ENCODE measurements around the gene MYL6. TPM values are rescaled to one million over a fixed set of nuclear protein-coding genes. Genes with fewer than 3 reads are reported as not detected.
A peak's percentile ranks its signal among the peaks of the same experiment; 100 is the strongest.

Gene MYL6
- total and polyA plus RNA-seq, 9 of the 15 experiments (the other 6 are each of a cell fraction or from before 2014, with no cell fraction given) = 557 to 1,664 (median 958) TPM

DNA sequence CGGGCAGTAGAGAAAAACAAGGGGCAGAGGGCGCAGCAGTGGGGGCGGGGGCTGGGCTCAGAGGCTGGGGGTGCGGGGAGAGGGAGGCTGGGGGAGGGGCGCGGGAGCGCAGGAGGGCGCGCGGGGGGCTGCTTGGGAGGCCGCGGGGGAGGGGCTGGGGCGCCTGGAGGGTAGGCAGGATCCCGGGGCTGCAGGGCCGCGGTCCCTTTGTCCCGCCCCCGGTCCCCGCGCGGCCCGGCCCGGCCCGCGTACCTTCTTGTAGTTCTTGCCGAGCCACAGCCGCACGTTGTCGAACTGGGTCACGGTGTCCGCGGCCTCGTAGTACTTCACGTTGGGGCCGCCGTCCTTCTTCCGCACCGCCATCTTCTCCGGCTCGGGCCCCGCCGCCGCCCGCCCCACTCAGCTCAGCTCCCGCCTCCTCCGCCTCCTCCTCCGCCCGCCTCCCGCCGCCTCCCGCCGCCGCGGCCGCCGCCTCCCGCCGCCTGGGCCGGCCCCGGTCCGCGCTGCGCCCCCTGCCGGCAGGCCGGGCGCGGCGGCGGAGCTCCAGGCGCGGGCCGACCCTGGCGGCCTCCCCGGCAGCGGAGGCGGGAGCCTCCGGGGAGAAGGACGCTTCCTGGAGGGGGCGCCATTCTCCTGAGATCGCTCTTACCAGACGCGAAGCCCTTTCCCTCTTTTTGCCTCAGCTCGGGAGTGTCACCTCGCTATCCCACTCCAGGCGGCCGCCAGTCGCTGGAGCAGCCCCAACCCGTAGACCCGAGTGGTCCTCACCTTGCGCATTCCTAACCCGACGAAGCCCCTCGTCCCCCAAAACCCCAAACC, 31.1 kb downstream of the MYL6 start, which contains the start of gene SMARCC2 (continued):
- TF ChIP-seq, protein P1, sequence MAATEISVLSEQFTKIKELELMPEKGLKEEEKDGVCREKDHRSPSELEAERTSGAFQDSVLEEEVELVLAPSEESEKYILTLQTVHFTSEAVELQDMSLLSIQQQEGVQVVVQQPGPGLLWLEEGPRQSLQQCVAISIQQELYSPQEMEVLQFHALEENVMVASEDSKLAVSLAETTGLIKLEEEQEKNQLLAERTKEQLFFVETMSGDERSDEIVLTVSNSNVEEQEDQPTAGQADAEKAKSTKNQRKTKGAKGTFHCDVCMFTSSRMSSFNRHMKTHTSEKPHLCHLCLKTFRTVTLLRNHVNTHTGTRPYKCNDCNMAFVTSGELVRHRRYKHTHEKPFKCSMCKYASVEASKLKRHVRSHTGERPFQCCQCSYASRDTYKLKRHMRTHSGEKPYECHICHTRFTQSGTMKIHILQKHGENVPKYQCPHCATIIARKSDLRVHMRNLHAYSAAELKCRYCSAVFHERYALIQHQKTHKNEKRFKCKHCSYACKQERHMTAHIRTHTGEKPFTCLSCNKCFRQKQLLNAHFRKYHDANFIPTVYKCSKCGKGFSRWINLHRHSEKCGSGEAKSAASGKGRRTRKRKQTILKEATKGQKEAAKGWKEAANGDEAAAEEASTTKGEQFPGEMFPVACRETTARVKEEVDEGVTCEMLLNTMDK (IDR thresholded peaks at IDR 0.05; ENCODE audit: borderline replicate concordance, insufficient read depth, low read depth, low read length, poor library complexity, severe bottlenecking) = peak; percentile 92
- TF ChIP-seq ESRRB (CRISPR knock-in tag; IDR thresholded peaks at IDR 0.05; ENCODE audit: borderline replicate concordance) (no peak), POU5F1 (IDR thresholded peaks at IDR 0.05; ENCODE audit: borderline replicate concordance, low read depth, low read length, partially characterized antibody) (no peak), KLF1 (tag; IDR thresholded peaks at IDR 0.05) (no peak), ZNF586 (CRISPR knock-in tag; conservative IDR thresholded peaks at IDR 0.05) (no peak), CTBP1 (IDR thresholded peaks at IDR 0.05; ENCODE audit: borderline replicate concordance) (no peak), ZBTB7A (IDR thresholded peaks at IDR 0.05; ENCODE audit: borderline replicate concordance, control insufficient read depth, low read depth, low read length) (peak; percentile 35; the same call in 1 of the 2 replicates), ZNF212 (CRISPR knock-in tag; IDR thresholded peaks at IDR 0.05) (no peak), RBM34 (IDR thresholded peaks at IDR 0.05; ENCODE audit: borderline replicate concordance, insufficient read depth, low read length) (no peak), ZNF76 (CRISPR knock-in tag; IDR thresholded peaks at IDR 0.05; ENCODE audit: borderline replicate concordance) (no peak), CAMTA2 (CRISPR knock-in tag; conservative IDR thresholded peaks at IDR 0.05) (no peak), SMAD1 (IDR thresholded peaks at IDR 0.05; ENCODE audit: low read depth, low read length, partially characterized antibody) (peak; percentile 38), ZNF507 (tag; conservative IDR thresholded peaks at IDR 0.05) (no peak), NR2C2 (CRISPR knock-in tag; IDR thresholded peaks at IDR 0.05) (no peak), NR2C2 (tag; IDR thresholded peaks at IDR 0.05) (peak; percentile 19; the same call in 1 of the 2 replicates), FUS (optimal IDR thresholded peaks at IDR 0.05; ENCODE audit: low read depth, low read length) (no peak)
- TF ChIP-seq, protein P2, sequence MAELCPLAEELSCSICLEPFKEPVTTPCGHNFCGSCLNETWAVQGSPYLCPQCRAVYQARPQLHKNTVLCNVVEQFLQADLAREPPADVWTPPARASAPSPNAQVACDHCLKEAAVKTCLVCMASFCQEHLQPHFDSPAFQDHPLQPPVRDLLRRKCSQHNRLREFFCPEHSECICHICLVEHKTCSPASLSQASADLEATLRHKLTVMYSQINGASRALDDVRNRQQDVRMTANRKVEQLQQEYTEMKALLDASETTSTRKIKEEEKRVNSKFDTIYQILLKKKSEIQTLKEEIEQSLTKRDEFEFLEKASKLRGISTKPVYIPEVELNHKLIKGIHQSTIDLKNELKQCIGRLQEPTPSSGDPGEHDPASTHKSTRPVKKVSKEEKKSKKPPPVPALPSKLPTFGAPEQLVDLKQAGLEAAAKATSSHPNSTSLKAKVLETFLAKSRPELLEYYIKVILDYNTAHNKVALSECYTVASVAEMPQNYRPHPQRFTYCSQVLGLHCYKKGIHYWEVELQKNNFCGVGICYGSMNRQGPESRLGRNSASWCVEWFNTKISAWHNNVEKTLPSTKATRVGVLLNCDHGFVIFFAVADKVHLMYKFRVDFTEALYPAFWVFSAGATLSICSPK (IDR thresholded peaks at IDR 0.05; ENCODE audit: borderline replicate concordance) = no peak; the same call in 1 of the 2 replicates

Measured in K562 (cell line).